ENCODE data around the gene TUBB2A. TPM values are rescaled to one million over a fixed set of nuclear protein-coding genes. Genes with fewer than 3 reads are reported as not detected.
"Not testable (repeated sequence)": the region's sequence is repeated elsewhere in the genome, so short reads cannot be mapped to it uniquely, and the experiment has no call there.

TUBB2A gene
- total RNA-seq, 2 experiments from 2014 or later: 1.3 to 1.5 TPM

GRCh38 chr6:3193102-3193849, 35.9 kb upstream of the TUBB2A start:
- ChIA-PET POLR2A (interaction anchor here (1.4 kb wide), 1 partner anchor 17 kb away, joined by 3 read pairs; no protein-coding TSS in a partner anchor), CTCF (no interaction called here)
- TF ChIP-seq CTCF (IDR thresholded peaks at IDR 0.05): no peak
- no peak overlapping the region for H3K27ac Mint-ChIP-seq
- intact Hi-C loops (cut with micrococcal nuclease): no loop called here
- ATAC-seq (no peak), DNase-seq (no peak)
- H3K9me3 Mint-ChIP-seq: no peaks in the 10 kb centered on the region
- no peaks in the 10 kb centered on the region for H3K36me3 Mint-ChIP-seq (ENCODE audit: low read depth)
- H3K27me3 Mint-ChIP-seq: peaks cover 2% of the 10 kb centered on the region
- H3K4me3 Mint-ChIP-seq: no peak overlapping the region
- H3K4me1 Mint-ChIP-seq (ENCODE audit: low read depth): no peaks in the 10 kb centered on the region

GRCh38 chr6:3190779-3191178, 33.4 kb upstream of the TUBB2A start:
- peaks cover 4% of the 10 kb centered on the region for H3K27me3 Mint-ChIP-seq
- no peak for ATAC-seq
- no peaks in the 10 kb centered on the region for H3K4me1 Mint-ChIP-seq (ENCODE audit: low read depth)
- TF ChIP-seq CTCF (IDR thresholded peaks at IDR 0.05): no peak
- H3K27ac Mint-ChIP-seq: no peak overlapping the region
- no peaks in the 10 kb centered on the region for H3K9me3 Mint-ChIP-seq
- no peaks in the 10 kb centered on the region for H3K36me3 Mint-ChIP-seq (ENCODE audit: low read depth)
- no peak for DNase-seq
- ChIA-PET POLR2A (no interaction called here), CTCF (no interaction called here)
- intact Hi-C loops (cut with micrococcal nuclease): no loop called here
- H3K4me3 Mint-ChIP-seq: no peak overlapping the region

GRCh38 chr6:3190056-3190455, 32.7 kb upstream of the TUBB2A start:
- no peak overlapping the region for H3K4me3 Mint-ChIP-seq
- H3K9me3 Mint-ChIP-seq: no peaks in the 10 kb centered on the region
- H3K27me3 Mint-ChIP-seq: peaks cover 4% of the 10 kb centered on the region
- H3K4me1 Mint-ChIP-seq (ENCODE audit: low read depth): no peaks in the 10 kb centered on the region
- DNase-seq (no peak), ATAC-seq (no peak)
- intact Hi-C loops (cut with micrococcal nuclease): no loop called here
- ChIA-PET POLR2A (no interaction called here), CTCF (no interaction called here)
- TF ChIP-seq CTCF (IDR thresholded peaks at IDR 0.05): no peak
- no peaks in the 10 kb centered on the region for H3K36me3 Mint-ChIP-seq (ENCODE audit: low read depth)
- H3K27ac Mint-ChIP-seq: no peak overlapping the region

GRCh38 chr6:3189192-3189591, 31.8 kb upstream of the TUBB2A start:
- CTCF ChIA-PET: interaction anchor here (1.3 kb wide), 1 partner anchor 21 kb away, joined by 3 read pairs; no protein-coding TSS in a partner anchor
- DNase-seq; H3K36me3 Mint-ChIP-seq (ENCODE audit: low read depth); H3K27me3 Mint-ChIP-seq; intact Hi-C loops (cut with micrococcal nuclease); POLR2A ChIA-PET; H3K4me1 Mint-ChIP-seq (ENCODE audit: low read depth); H3K4me3 Mint-ChIP-seq; H3K27ac Mint-ChIP-seq; ATAC-seq; H3K9me3 Mint-ChIP-seq: not testable (repeated sequence)

GRCh38 chr6:3188262-3188661, 30.9 kb upstream of the TUBB2A start:
- no peaks in the 10 kb centered on the region for H3K9me3 Mint-ChIP-seq
- POLR2A ChIA-PET: no interaction called here
- H3K4me3 Mint-ChIP-seq: no peak overlapping the region
- H3K27me3 Mint-ChIP-seq: peaks cover 4% of the 10 kb centered on the region
- ATAC-seq: no peak
- H3K36me3 Mint-ChIP-seq (ENCODE audit: low read depth): no peaks in the 10 kb centered on the region
- CTCF ChIA-PET: interaction anchor here (1.3 kb wide), 1 partner anchor 22 kb away, joined by 3 read pairs; no protein-coding TSS in a partner anchor
- no peak for TF ChIP-seq CTCF (IDR thresholded peaks at IDR 0.05)
- intact Hi-C loops (cut with micrococcal nuclease): no loop called here
- H3K27ac Mint-ChIP-seq: no peak overlapping the region
- H3K4me1 Mint-ChIP-seq (ENCODE audit: low read depth): no peaks in the 10 kb centered on the region
- no peak for DNase-seq

Measured in activated CD8-positive, alpha-beta T cell treated with anti-CD3 and anti-CD28 coated beads for 36 hours (primary cell).